ENCODE data around the gene IQCE. TPM values are rescaled to one million over a fixed set of nuclear protein-coding genes. Genes with fewer than 3 reads are reported as not detected.

Gene IQCE
- total and polyA plus RNA-seq, 2 donors: 8.9 to 9.3 TPM

GRCh38 chr7:2595258-2595860, 36.6 kb downstream of the IQCE start:
- H3K4me3 ChIP-seq (ENCODE audit: low read depth, low read length): no peak overlapping the region
- H3K4me1 ChIP-seq (ENCODE audit: insufficient read depth): no peaks in the 10 kb centered on the region
- 91% methylated on average over 27 of the region's 27 CpGs for WGBS
- H3K36me3 ChIP-seq (ENCODE audit: insufficient read depth): peaks cover 2% of the 10 kb centered on the region
- no peak for DNase-seq (ENCODE audit: extremely low spot score)
- no peak overlapping the region for H3K27ac ChIP-seq (ENCODE audit: low read depth)

GRCh38 chr7:2596464-2597272, 37.9 kb downstream of the IQCE start:
- 90% methylated on average over 22 of the region's 22 CpGs for WGBS
- H3K4me1 ChIP-seq (ENCODE audit: insufficient read depth): no peaks in the 10 kb centered on the region
- H3K27ac ChIP-seq (ENCODE audit: low read depth): no peak overlapping the region
- DNase-seq (ENCODE audit: extremely low spot score): no peak
- H3K36me3 ChIP-seq (ENCODE audit: insufficient read depth): peaks cover 2% of the 10 kb centered on the region
- no peak overlapping the region for H3K4me3 ChIP-seq (ENCODE audit: low read depth, low read length)

- Histone ChIP-seq H3K36me3 (ENCODE audit: insufficient read depth) (peaks cover 2% of the 10 kb centered on the region), H3K4me3 (ENCODE audit: low read depth, low read length) (no peak overlapping the region), H3K27ac (ENCODE audit: low read depth) (no peak overlapping the region), H3K4me1 (ENCODE audit: insufficient read depth) (no peaks in the 10 kb centered on the region)
- DNase-seq (ENCODE audit: extremely low spot score): no peak
- 83% methylated on average over 13 of the region's 13 CpGs for WGBS
These were observed 38.5 kb downstream of the IQCE start for GRCh38 chr7:2597273-2597640.

GRCh38 chr7:2598154-2598823, 39.5 kb downstream of the IQCE start:
- H3K36me3 ChIP-seq (ENCODE audit: insufficient read depth): peaks cover 2% of the 10 kb centered on the region
- no peak overlapping the region for H3K4me3 ChIP-seq (ENCODE audit: low read depth, low read length)
- DNase-seq (ENCODE audit: extremely low spot score): no peak
- no peak overlapping the region for H3K27ac ChIP-seq (ENCODE audit: low read depth)
- 85% methylated on average over 29 of the region's 29 CpGs for WGBS
- no peaks in the 10 kb centered on the region for H3K4me1 ChIP-seq (ENCODE audit: insufficient read depth)

- no peak overlapping the region for H3K27ac ChIP-seq (ENCODE audit: low read depth)
- no peak overlapping the region for H3K4me3 ChIP-seq (ENCODE audit: low read depth, low read length)
- 77% methylated on average over 9 of the region's 9 CpGs for WGBS
- no peaks in the 10 kb centered on the region for H3K4me1 ChIP-seq (ENCODE audit: insufficient read depth)
- no peak for DNase-seq (ENCODE audit: extremely low spot score)
- peaks cover 2% of the 10 kb centered on the region for H3K36me3 ChIP-seq (ENCODE audit: insufficient read depth)
These were observed 42.3 kb downstream of the IQCE start for GRCh38 chr7:2601065-2601464.

GRCh38 chr7:2601907-2602306, 43.1 kb downstream of the IQCE start:
- no peak for DNase-seq (ENCODE audit: extremely low spot score)
- H3K4me3 ChIP-seq (ENCODE audit: low read depth, low read length): no peak overlapping the region
- peaks cover 2% of the 10 kb centered on the region for H3K36me3 ChIP-seq (ENCODE audit: insufficient read depth)
- H3K4me1 ChIP-seq (ENCODE audit: insufficient read depth): no peaks in the 10 kb centered on the region
- WGBS: 92% methylated on average over 11 of the region's 11 CpGs
- no peak overlapping the region for H3K27ac ChIP-seq (ENCODE audit: low read depth)

- Histone ChIP-seq H3K27ac (ENCODE audit: low read depth) (no peak overlapping the region), H3K4me1 (ENCODE audit: insufficient read depth) (no peaks in the 10 kb centered on the region), H3K4me3 (ENCODE audit: low read depth, low read length) (no peak overlapping the region), H3K36me3 (ENCODE audit: insufficient read depth) (peaks cover 2% of the 10 kb centered on the region)
- DNase-seq (ENCODE audit: extremely low spot score): no peak
- whole genome bisulfite sequencing: 88% methylated on average over 19 of the region's 19 CpGs
These were observed 43.7 kb downstream of the IQCE start for GRCh38 chr7:2602406-2603043.

GRCh38 chr7:2603044-2603965, 44.5 kb downstream of the IQCE start:
- no peak overlapping the region for H3K4me3 ChIP-seq (ENCODE audit: low read depth, low read length)
- H3K4me1 ChIP-seq (ENCODE audit: insufficient read depth): no peaks in the 10 kb centered on the region
- H3K36me3 ChIP-seq (ENCODE audit: insufficient read depth): peaks cover 2% of the 10 kb centered on the region
- 90% methylated on average over 35 of the region's 35 CpGs for WGBS
- no peak overlapping the region for H3K27ac ChIP-seq (ENCODE audit: low read depth)
- no peak for DNase-seq (ENCODE audit: extremely low spot score)

- 93% methylated on average over 29 of the region's 29 CpGs for WGBS
These were observed 45.9 kb downstream of the IQCE start for GRCh38 chr7:2604608-2605174.

GRCh38 chr7:2605608-2606538, 47.1 kb downstream of the IQCE start:
- H3K27ac ChIP-seq (ENCODE audit: low read depth): no peak overlapping the region

More at GRCh38 chr7:2604608-2605174, 45.9 kb downstream of the IQCE start:
- no peaks in the 10 kb centered on the region for H3K36me3 ChIP-seq (ENCODE audit: insufficient read depth)
- DNase-seq (ENCODE audit: extremely low spot score): no peak
- no peak overlapping the region for H3K4me3 ChIP-seq (ENCODE audit: low read depth, low read length)
- H3K27ac ChIP-seq (ENCODE audit: low read depth): no peak overlapping the region
- no peaks in the 10 kb centered on the region for H3K4me1 ChIP-seq (ENCODE audit: insufficient read depth)

GRCh38 chr7:2606539-2606936, 47.8 kb downstream of the IQCE start:
- Histone ChIP-seq H3K4me3 (ENCODE audit: low read depth, low read length) (no peak overlapping the region), H3K27ac (ENCODE audit: low read depth) (no peak overlapping the region), H3K4me1 (ENCODE audit: insufficient read depth) (no peaks in the 10 kb centered on the region), H3K36me3 (ENCODE audit: insufficient read depth) (no peaks in the 10 kb centered on the region)
- 83% methylated on average over 16 of the region's 16 CpGs for WGBS
- DNase-seq (ENCODE audit: extremely low spot score): no peak

More at GRCh38 chr7:2605608-2606538, 47.1 kb downstream of the IQCE start:
- WGBS: 90% methylated on average over 38 of the region's 38 CpGs
- DNase-seq (ENCODE audit: extremely low spot score): no peak
- Histone ChIP-seq H3K4me3 (ENCODE audit: low read depth, low read length) (no peak overlapping the region), H3K4me1 (ENCODE audit: insufficient read depth) (no peaks in the 10 kb centered on the region), H3K36me3 (ENCODE audit: insufficient read depth) (no peaks in the 10 kb centered on the region)
